Caco-2 (cell line): ENCODE data around the gene RELCH. TPM values are rescaled to one million over a fixed set of nuclear protein-coding genes. Genes with fewer than 3 reads are reported as not detected.

Experiments
- BruUV-seq: library from RNA; stranded (reverse); fragments of 400-500 nt; replicated peaks from 2 replicates; lab custom pipeline; 2021; lab: Mats Ljungman, UMichigan
- CTCF ChIA-PET: fragments of 300-600 bp; sonication (Branson Sonifier 250); formaldehyde crosslinking; loops from one replicate; lab custom pipeline; 2022; ENCODE audit warnings: antibody characterized with exemption; lab: Charles Lee
- POLR2A ChIA-PET: fragments of 300-600 bp; sonication (Branson Sonifier 250); formaldehyde crosslinking; loops from one replicate; lab custom pipeline; 2022; ENCODE audit warnings: antibody characterized with exemption; lab: Charles Lee
- DNase-seq, 2 experiments: peaks; one replicate each; pipeline versions ENCODE4 v3.0.0 to v3.0.0-alpha.2; 2020 to 2022
- H3K27me3 ChIP-seq: replicated peaks from 2 replicates; pipeline ENCODE4 v1.6.0; 2011; ENCODE audit warnings: low read length; ENCODE audit not compliant: control insufficient read depth, insufficient read depth
- H3K36me3 ChIP-seq: 2 replicates; pipeline ENCODE4 v1.5.1; 2011; ENCODE audit warnings: low read length; ENCODE audit not compliant: control insufficient read depth, insufficient read depth
- H3K4me1 ChIP-seq: fragments of 250-450 bp; sonication (Bioruptor Pico); 2 replicates; pipeline ENCODE4 v1.5.1; 2020; ENCODE audit warnings: mild to moderate bottlenecking
- H3K4me3 ChIP-seq: 2 replicates; pipeline ENCODE4 v1.5.1; 2011; ENCODE audit warnings: low read depth, mild to moderate bottlenecking, control low read depth, low read length
- H3K9me3 ChIP-seq: fragments of 250-450 bp; sonication (Bioruptor Pico); 2 replicates; pipeline ENCODE4 v1.5.1; 2020; ENCODE audit warnings: mild to moderate bottlenecking, moderate library complexity
- H3K27ac Mint-ChIP-seq: one replicate; pipeline ENCODE4 v1.8.0; 2022; ENCODE audit warnings: mixed read lengths; ENCODE audit not compliant: unreplicated experiment
- H3K27me3 Mint-ChIP-seq: one replicate; pipeline ENCODE4 v1.8.0; 2022; ENCODE audit warnings: mixed read lengths; ENCODE audit not compliant: insufficient read depth, unreplicated experiment
- H3K36me3 Mint-ChIP-seq: one replicate; pipeline ENCODE4 v1.8.0; 2022; ENCODE audit warnings: mild to moderate bottlenecking, mixed read lengths; ENCODE audit not compliant: insufficient read depth, unreplicated experiment
- H3K4me1 Mint-ChIP-seq: one replicate; pipeline ENCODE4 v1.8.0; 2022; ENCODE audit warnings: low read depth, mixed read lengths; ENCODE audit not compliant: unreplicated experiment
- H3K4me3 Mint-ChIP-seq: one replicate; pipeline ENCODE4 v1.8.0; 2022; ENCODE audit warnings: mild to moderate bottlenecking, moderate library complexity, mixed read lengths; ENCODE audit not compliant: unreplicated experiment
- H3K9me3 Mint-ChIP-seq: one replicate; pipeline ENCODE4 v1.8.0; 2022; ENCODE audit warnings: mixed read lengths; ENCODE audit not compliant: unreplicated experiment
- CTCF ChIP-seq, 2 experiments: fragments of 200-600 bp in 1 of 2; IDR thresholded peaks; 1 replicate in 1 of 2; 2 replicates in 1 of 2; pipeline versions ENCODE4 v1.5.1 to v1.8.0; 2011 to 2022; ENCODE audit warnings: antibody characterized with exemption in 1 of 2, control low read depth in 1 of 2, inconsistent platforms in 1 of 2, low read depth in 1 of 2, low read length in 1 of 2, mild to moderate bottlenecking in 1 of 2, moderate library complexity in 1 of 2; ENCODE audit not compliant: insufficient read depth in 1 of 2, severe bottlenecking in 1 of 2, unreplicated experiment in 1 of 2
- intact Hi-C: fragments of 100-400 bp; cut with micrococcal nuclease; formaldehyde crosslinking; loops from one replicate; pipeline ENCODE4 v1.10.0; 2022; ENCODE audit not compliant: unreplicated experiment
- total RNA-seq: library from RNA; stranded (reverse); gene quantifications from 2 replicates; pipeline ENCODE4 v1.2.3, GENCODE V29; 2022

Gene RELCH
- total RNA-seq, 1 experiment from 2014 or later = 16.8 TPM

GRCh38 chr18:62334120-62334519, 147.1 kb downstream of the RELCH start:
- no peaks in the 10 kb centered on the region for H3K36me3 Mint-ChIP-seq
- no peaks in the 10 kb centered on the region for H3K4me1 ChIP-seq
- H3K9me3 ChIP-seq = no peaks in the 10 kb centered on the region
- H3K4me1 Mint-ChIP-seq = peaks cover 3% of the 10 kb centered on the region
- no peaks in the 10 kb centered on the region for H3K27me3 ChIP-seq
- H3K4me3 Mint-ChIP-seq = no peak overlapping the region
- no peaks in the 10 kb centered on the region for H3K36me3 ChIP-seq
- H3K27me3 Mint-ChIP-seq = no peaks in the 10 kb centered on the region
- ChIA-PET POLR2A (no interaction called here), CTCF (no interaction called here)
- no peak overlapping the region for H3K4me3 ChIP-seq
- H3K27ac Mint-ChIP-seq = no peak overlapping the region
- DNase-seq = no peak
- BruUV-seq = no TSS peak
- TF ChIP-seq CTCF (IDR thresholded peaks at IDR 0.05; ENCODE audit: insufficient read depth in 1 of 2, low read depth in 1 of 2, low read length in 1 of 2, severe bottlenecking in 1 of 2, unreplicated experiment in 1 of 2) = no peak
- no peaks in the 10 kb centered on the region for H3K9me3 Mint-ChIP-seq
- intact Hi-C loops = no loop called here

GRCh38 chr18:62335494-62335893, 148.4 kb downstream of the RELCH start:
- no peak overlapping the region for H3K4me3 ChIP-seq
- intact Hi-C loops = no loop called here
- Mint-ChIP-seq H3K4me1 (peaks cover 8% of the 10 kb centered on the region), H3K27ac (no peak overlapping the region), H3K9me3 (no peaks in the 10 kb centered on the region), H3K27me3 (no peaks in the 10 kb centered on the region), H3K4me3 (no peak overlapping the region), H3K36me3 (no peaks in the 10 kb centered on the region)
- BruUV-seq = no TSS peak
- POLR2A ChIA-PET = no interaction called here
- no peaks in the 10 kb centered on the region for H3K9me3 ChIP-seq
- no peaks in the 10 kb centered on the region for H3K4me1 ChIP-seq
- TF ChIP-seq CTCF (IDR thresholded peaks at IDR 0.05; ENCODE audit: insufficient read depth in 1 of 2, low read depth in 1 of 2, low read length in 1 of 2, severe bottlenecking in 1 of 2, unreplicated experiment in 1 of 2) = no peak
- DNase-seq = no peak
- no peaks in the 10 kb centered on the region for H3K27me3 ChIP-seq
- H3K36me3 ChIP-seq = no peaks in the 10 kb centered on the region
- CTCF ChIA-PET = no interaction called here

- TF ChIP-seq CTCF (IDR thresholded peaks at IDR 0.05; ENCODE audit: insufficient read depth in 1 of 2, low read depth in 1 of 2, low read length in 1 of 2, severe bottlenecking in 1 of 2, unreplicated experiment in 1 of 2) = no peak
- ChIA-PET POLR2A (no interaction called here), CTCF (no interaction called here)
- intact Hi-C loops = no loop called here
- DNase-seq = no peak
- Histone ChIP-seq H3K4me3 (no peak overlapping the region), H3K9me3 (no peaks in the 10 kb centered on the region), H3K4me1 (no peaks in the 10 kb centered on the region), H3K27me3 (no peaks in the 10 kb centered on the region), H3K36me3 (no peaks in the 10 kb centered on the region)
- Mint-ChIP-seq H3K9me3 (no peaks in the 10 kb centered on the region), H3K27ac (no peak overlapping the region), H3K36me3 (no peaks in the 10 kb centered on the region), H3K4me3 (no peak overlapping the region), H3K27me3 (no peaks in the 10 kb centered on the region), H3K4me1 (peaks cover 8% of the 10 kb centered on the region)
- BruUV-seq = no TSS peak
Observed at GRCh38 chr18:62336618-62337017, 149.6 kb downstream of the RELCH start.
